Measurements from ENCODE around the gene RANBP1.

DNA sequence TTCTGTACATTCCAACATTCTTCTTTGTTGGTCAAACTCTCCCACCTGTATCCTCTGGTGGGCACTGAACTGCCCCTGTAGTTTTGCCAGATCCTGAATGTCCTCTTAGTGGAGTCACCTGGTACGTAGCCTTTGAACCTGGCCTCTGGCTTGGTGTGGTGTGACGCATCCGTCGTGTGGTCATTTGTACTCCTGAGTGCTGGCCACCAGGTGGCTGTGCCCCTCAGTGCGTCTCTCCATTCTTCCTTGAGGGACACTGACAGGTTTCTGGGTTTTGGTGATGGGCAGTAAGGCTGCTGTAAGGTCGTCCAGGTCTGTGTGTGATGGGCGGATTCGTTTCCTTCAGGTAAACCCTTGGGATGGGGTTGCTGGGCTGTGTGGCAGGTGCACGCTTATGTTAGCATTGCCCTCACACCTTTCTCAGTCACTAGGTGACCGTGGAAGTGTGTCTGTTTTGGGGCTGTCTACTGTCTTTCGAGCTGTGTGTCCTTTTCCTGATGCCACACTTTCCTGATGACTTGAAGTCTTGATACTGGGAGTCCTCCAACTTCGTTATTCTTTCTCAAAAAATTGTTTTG is 13.6 kb upstream of the RANBP1 start:
- no peak for TF ChIP-seq GATA2 (IDR thresholded peaks at IDR 0.05; ENCODE audit: low read depth, low read length)
- no peak for TF ChIP-seq GATA3 (IDR thresholded peaks at IDR 0.05; ENCODE audit: low read depth, low read length)

Measured in SH-SY5Y (cell line).